Airway epithelial cell (primary cell): ENCODE results near the gene HOXC9. TPM values are rescaled to one million over a fixed set of nuclear protein-coding genes. Genes with fewer than 3 reads are reported as not detected.

Experiments used
- total RNA-seq: library from RNA; depleted of rRNA; stranded (reverse); fragments of >200 nt; gene quantifications from 2 replicates; pipeline ENCODE4 v1.2.3, GENCODE V29; 2015

Gene HOXC9
- total RNA-seq = not detected in 2 replicates

DNA sequence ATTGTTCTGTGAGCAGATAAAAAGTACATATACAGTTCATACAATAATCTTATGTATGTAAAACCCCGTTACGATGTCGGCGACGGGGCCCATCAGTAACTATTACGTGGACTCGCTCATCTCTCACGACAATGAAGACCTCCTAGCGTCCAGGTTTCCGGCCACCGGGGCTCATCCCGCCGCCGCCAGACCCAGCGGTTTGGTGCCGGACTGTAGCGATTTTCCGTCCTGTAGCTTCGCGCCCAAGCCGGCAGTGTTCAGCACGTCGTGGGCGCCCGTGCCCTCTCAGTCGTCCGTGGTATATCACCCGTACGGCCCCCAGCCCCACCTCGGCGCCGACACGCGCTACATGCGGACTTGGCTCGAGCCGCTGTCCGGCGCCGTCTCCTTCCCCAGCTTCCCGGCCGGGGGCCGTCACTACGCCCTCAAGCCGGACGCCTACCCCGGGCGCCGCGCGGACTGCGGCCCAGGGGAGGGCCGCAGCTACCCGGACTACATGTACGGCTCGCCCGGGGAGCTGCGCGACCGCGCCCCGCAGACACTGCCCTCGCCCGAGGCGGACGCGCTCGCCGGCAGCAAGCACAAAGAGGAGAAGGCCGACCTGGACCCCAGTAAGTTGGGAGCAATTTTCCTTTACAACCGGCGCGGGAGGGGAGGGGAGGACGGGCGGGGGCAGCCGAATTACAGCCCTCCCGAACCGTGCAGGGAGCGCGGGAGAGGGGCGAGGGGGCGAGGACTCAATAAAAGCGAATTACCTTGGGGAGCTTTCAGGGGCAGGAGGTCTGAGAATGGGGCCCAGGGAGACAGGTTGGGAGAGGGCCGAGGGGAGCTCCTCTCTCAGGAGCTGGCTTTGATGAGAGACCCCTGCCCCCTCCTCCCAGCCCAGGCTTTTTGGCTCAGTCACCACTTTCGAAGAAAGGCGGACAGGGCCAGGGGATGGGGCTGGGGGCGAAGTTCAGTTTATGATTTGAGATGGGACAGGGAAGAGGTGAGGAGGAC, at the start of gene HOXC9:
HOXC9 (plus strand) TSS at position 46 of the 999 bp plus-strand sequence; CDS start at position 74, 28 bp downstream.

DNA sequence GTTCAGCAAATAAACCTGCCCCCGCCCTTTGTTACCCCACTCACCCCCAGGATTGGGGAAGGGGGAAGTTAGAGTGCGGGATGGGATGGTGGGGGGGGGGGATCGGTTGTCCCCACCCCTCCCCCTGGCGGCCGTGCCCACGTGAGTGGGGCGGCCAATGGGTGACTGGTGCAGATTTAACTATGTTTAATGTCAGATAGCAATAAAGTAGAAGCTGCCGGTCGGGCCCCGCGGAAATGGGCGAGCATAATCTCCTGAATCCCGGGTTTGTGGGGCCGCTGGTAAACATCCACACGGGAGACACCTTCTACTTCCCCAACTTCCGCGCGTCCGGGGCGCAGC, 45.3 kb upstream of the HOXC9 start, which contains the start of gene HOXC12:
HOXC12 (plus strand) TSS at position 210 of the 342 bp plus-strand sequence; CDS start at position 237, 27 bp downstream.

DNA sequence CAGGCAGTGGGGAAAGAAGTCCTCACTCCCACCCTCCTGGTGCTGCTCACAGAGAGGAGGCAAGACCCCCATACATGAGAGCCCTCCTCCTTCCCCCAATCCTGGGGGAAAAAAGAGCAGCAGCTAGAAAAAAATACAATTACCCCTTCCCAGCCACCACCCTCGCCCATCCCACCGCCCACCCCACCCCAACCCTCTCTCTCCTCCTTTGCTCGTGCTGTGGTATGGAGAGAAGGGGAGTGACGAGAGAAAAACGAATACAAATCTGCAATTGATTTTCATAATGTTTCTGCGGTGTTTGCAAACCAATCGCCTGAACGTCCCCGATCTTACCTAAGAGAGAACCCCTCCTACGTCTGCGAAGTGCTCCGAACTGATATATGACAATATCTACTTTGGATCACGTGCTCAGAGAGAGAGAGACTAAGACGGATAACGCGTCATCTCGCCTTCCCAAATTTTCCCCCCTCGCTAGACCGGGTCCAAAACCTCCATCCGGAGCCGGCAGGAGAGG, 27.2 kb upstream of the HOXC9 start, which contains the start of gene HOXC11:
HOXC11 (plus strand) TSS at position 405 of the 514 bp plus-strand sequence. CDS start 116 bp downstream, outside the sequence.

DNA sequence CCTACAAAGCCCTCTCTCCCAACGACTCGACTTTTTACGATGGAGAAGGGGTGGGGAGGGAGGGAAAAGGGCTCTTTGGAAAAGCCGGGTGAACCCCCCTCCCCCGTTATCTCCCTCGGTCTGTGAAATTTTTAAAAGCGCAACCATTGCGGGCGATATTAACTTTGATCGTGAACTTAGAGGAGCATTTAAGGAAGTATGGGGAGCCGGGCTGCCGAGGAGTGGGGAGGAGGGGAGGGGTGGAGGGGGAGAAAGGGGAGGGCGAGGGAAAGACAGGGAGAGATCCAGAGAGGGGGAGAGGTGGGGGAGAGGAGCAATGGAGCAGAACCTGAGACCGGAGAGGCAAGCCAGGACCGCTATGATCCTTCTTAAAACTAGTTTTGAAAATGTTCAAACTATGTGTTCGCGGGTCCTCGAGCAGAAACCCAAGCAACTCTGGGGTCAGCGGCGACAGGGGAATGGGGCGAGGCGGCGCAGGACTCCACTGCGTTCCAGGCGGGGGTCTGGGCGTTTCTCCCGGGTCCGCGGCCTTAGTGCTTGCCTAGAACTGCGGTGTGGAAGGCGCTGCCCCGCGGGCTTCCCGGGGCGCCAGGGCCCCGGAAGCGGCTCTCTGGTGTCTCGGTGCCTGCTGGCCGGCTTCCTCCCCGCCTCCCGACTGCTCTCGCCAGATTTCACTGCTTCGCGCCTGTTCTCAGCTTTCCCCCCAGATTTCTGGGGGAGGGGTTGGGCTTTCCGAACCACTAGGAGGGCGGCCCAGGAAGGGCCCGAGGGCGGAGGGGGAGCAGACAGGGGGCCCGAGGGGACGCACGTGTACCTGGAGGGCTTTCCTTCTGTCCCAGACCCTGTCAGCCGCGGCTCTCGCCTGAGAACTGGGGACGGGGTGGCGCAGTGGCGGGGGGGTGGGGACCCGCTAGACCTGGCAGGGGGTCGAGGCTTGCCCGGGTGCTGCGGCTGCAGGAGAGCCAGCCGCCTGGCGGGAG, 25.6 kb upstream of the HOXC9 start, which contains the start of gene HOTAIR:
HOTAIR (minus strand) TSS at position 871 of the 980 bp plus-strand sequence.

DNA sequence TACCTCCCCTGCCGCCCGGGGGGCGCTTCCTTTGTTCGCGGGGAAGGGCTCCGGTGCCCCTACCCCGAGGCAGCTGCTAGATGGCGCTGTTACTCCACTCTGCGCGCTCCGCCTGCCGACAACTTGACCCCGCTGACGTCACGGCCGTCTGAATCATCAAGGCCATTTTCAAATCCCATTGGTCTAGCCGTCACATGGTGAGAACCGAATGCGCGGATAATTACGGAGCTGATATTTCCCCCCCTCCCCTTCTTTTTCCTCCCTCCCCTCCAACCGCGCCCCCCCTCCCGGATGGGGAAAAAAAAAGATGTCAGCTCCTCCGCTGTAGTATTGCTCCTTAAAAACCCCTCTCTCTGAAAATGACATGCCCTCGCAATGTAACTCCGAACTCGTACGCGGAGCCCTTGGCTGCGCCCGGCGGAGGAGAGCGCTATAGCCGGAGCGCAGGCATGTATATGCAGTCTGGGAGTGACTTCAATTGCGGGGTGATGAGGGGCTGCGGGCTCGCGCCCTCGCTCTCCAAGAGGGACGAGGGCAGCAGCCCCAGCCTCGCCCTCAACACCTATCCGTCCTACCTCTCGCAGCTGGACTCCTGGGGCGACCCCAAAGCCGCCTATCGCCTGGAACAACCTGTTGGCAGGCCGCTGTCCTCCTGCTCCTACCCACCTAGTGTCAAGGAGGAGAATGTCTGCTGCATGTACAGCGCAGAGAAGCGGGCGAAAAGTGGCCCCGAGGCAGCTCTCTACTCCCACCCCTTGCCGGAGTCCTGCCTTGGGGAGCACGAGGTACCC, 14.9 kb upstream of the HOXC9 start, which contains the start of gene HOXC10:
HOXC10 (plus strand) TSS at position 246 of the 791 bp plus-strand sequence; CDS start at position 360, 114 bp downstream.

DNA sequence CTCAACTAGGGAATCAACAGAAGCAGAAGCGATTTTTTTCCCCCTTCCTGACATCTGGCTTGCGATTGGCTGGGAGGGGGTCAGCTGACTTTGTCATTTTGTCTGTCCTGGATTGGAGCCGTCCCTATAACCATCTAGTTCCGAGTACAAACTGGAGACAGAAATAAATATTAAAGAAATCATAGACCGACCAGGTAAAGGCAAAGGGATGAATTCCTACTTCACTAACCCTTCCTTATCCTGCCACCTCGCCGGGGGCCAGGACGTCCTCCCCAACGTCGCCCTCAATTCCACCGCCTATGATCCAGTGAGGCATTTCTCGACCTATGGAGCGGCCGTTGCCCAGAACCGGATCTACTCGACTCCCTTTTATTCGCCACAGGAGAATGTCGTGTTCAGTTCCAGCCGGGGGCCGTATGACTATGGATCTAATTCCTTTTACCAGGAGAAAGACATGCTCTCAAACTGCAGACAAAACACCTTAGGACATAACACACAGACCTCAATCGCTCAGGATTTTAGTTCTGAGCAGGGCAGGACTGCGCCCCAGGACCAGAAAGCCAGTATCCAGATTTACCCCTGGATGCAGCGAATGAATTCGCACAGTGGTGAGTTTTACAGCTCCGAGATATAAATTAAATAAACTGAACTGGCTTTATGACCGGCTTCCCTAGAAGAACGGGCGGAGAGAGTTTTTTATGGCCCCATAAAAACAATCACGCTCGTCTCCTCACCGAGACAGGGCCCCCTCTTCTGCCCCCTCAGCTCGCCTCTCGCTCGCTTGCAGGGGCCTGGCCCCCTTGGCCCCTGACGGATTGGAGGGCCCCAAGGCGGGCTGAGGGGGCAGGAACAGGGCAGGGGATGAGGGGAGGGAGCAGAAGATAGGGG, 28.6 kb downstream of the HOXC9 start, which contains the start of gene HOXC6:
HOXC6 (plus strand) TSS at position 127 of the 888 bp plus-strand sequence; CDS start at position 209, 82 bp downstream.

DNA sequence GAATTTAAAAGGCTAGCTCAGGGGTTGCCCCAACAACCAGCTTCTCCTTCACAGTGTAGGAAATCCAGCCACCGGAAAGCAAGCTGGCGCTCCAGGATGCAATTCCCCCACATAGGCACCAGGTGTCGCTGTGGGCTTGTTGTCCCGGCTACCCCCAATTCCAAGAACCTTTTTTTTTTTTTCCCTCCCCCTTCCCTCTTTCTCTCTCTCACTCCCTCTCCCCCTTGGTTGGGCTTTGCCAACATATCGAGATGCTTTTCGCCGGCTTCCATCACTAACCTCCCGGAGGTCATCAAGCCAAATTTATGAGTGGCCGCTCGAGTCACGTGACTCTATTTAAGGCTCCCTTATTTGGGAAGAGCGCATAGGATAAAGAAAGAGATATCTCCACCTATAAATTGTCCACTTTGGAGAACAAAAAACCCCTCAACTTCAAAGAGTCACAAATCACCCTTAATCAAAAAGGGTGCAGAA, 32.7 kb downstream of the HOXC9 start, which contains the start of gene HOXC5:
HOXC5 (plus strand) TSS at position 424 of the 474 bp plus-strand sequence. CDS start 73 bp downstream, outside the sequence.

Other genes with a start within 250 kb of the HOXC9 start
- not detected in 2 replicates for gene CISTR, start 248.2 kb upstream of the HOXC9 start, total RNA-seq
- not detected in 2 replicates for gene HOXC13, start 61.3 kb upstream of the HOXC9 start, total RNA-seq
- not detected in 2 replicates for gene HOXC12, start 45.3 kb upstream of the HOXC9 start, total RNA-seq
- gene HOXC11, start 27.0 kb upstream of the HOXC9 start, total RNA-seq = not detected in 2 replicates
- gene HOTAIR, start 25.2 kb upstream of the HOXC9 start, total RNA-seq = not detected in 2 replicates
- not detected in 2 replicates for gene HOXC10, start 15.0 kb upstream of the HOXC9 start, total RNA-seq
- not detected in 2 replicates for gene HOXC8, start 8.8 kb downstream of the HOXC9 start, total RNA-seq
- gene HOXC6, start 28.3 kb downstream of the HOXC9 start, total RNA-seq = not detected in 2 replicates
- not detected in 2 replicates for gene HOXC5, start 32.9 kb downstream of the HOXC9 start, total RNA-seq
- gene HOXC4, start 53.7 kb downstream of the HOXC9 start, total RNA-seq = not detected in 2 replicates
- gene SMUG1, start 188.8 kb downstream of the HOXC9 start, total RNA-seq = 32.5 and 49.6 TPM in 2 replicates